GF-D8 (cell line): ENCODE results near the gene PRDM16.

ENCODE experiments used
- DNase-seq: peaks from one replicate; lab custom pipeline; 2025; lab: John Stamatoyannopoulos, UW

Gene PRDM16

GRCh38 chr1:3141129-3141528 is 72.1 kb downstream of the PRDM16 start:
- no peak for DNase-seq

GRCh38 chr1:3141836-3142235 is 72.8 kb downstream of the PRDM16 start:
- DNase-seq, result no peak

DNA sequence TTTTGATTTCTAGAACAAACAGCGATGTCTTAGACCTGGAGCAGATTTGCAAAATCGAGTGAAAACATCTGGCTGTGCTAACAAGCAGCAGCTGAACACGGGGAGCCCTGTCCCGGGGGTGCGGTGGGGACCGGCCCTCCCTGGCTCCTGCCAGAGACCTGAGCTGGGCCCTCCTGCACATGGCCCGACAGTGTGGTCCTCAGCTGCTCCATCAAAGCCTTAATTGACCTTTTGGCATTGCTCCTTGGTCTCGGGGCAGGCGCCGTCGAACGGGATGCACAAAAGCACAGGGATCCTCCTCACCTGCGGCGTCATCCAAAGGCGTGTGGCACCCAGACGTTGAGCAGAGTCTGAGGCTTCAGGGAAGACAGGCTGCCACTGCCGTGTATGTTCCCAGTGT is 73.2 kb downstream of the PRDM16 start:
- no peak for DNase-seq

DNA sequence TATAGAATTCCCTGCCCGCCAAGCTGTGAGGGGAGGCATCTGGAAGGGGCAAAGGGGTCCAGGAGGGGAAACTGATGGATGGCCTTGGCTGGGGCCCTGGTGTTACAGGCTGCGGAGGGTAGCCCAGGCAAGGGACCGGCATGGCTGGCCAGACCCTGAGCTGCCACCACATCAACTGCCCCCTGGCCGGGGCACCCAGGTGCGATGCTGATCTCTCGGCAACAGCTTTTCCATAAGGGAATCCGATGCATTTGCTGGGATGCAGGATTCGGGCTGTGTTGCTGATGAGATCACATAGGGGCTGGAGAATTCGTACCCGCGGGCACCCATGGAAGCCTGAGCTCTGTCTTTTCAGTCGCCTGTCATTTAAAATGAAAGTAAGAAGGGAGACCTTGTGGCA is 73.7 kb downstream of the PRDM16 start:
- DNase-seq, result no peak

DNA sequence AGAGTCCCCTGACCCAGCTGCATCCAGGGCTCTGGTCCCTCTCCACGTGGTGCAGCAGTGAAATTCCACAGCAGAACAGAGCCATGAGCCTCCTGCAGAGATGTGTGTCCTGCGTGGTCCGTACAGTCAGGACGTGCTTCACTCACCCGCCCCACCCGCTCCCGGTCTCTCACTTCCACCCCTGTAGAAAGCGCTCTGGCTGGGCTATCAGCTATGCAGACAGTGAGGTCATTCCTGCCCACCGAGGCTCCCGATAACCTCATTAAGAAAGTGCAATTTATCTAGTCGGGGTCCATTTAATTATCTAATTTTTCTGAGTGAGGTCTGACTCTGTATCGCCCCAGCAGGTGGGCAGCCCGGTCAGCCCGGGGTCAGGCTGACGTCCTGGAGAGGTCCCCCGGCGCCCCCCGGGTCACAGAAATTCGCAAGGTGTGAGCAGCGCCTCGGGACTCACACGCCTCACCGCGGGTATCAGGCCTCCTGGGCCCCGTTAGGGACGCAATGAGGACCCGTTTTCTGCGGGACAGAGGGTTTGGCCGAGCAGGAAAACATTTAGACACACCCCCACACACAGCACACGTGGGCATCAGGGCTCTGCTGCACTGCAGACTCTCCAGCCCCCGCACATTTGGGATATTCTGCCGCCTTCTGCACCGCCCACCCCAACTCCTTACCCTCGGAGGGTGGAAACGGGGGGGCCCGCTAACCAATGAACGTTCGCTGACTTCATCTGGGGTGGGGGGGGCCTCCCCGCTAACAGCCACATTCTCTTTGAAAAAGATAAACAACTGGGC is 76.7 kb downstream of the PRDM16 start:
- DNase-seq, result no peak

DNA sequence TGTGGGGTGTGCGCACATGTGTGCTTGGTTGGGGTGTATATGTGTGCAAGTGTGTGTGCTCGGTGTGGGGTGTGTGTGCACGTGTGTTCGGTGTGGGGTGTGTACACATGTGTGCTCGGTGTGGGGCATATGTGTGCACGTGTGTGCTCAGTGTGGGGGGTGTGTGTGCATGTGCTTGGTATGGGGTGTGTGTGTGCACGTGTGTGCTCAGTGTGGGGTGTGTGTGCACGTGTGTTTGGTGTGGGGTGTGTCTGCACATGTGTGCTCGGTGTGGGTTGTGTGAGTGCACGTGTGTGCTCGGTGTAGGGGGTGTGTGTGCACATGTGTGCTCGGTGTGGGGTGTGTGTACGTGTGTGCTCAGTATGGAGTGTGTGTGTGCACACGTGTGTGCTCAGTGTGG is 77.5 kb downstream of the PRDM16 start:
- no peak for DNase-seq

DNA sequence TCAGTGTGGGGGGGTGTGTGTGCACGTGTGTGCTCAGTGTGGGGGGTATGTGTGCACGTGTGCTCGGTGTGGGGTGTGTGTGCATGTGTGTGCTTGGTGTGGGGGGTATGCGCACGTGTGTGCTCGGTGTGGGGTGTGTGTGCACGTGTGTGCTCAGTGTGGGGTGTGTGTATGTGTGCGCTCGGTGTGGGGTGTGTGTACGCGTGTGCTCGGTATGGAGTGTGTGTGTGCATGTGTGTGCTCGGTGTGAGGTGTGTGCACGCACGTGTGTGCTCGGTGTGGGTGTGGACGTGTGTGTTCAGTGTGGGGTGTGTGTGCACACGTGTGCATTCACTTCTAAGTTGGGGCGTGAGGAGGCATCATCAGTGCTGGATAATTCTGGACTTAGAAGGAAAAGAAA is 77.9 kb downstream of the PRDM16 start:
- no peak for DNase-seq

- DNase-seq, result no peak
Observed at GRCh38 chr1:3148171-3148570, 79.2 kb downstream of the PRDM16 start.

GRCh38 chr1:3149277-3149676 is 80.3 kb downstream of the PRDM16 start:
- no peak for DNase-seq

- DNase-seq, result no peak
Observed at GRCh38 chr1:3151456-3151855, 82.5 kb downstream of the PRDM16 start.

- no peak for DNase-seq
Observed at GRCh38 chr1:3152143-3152542, 83.1 kb downstream of the PRDM16 start.

DNA sequence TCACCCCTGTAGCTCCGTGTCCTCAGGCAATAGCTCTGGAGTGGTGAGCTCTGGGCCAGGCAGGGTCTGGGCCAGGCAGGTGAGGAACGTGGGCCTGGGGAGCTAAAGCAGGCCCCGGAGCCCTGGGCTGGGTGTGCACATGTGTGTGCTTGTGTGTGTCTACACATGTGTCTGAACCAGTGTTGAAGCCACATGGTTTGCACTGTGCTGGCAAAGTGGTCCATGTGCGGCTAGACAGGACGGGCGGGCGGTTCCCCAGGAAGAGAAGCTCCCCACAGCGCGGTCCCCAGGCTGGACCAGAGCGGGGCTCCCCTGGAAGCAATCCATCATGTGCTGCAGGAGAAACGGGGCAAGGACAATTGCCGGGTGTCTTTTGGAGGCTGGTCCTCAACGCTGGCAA is 84.2 kb downstream of the PRDM16 start:
- DNase-seq, result no peak

DNA sequence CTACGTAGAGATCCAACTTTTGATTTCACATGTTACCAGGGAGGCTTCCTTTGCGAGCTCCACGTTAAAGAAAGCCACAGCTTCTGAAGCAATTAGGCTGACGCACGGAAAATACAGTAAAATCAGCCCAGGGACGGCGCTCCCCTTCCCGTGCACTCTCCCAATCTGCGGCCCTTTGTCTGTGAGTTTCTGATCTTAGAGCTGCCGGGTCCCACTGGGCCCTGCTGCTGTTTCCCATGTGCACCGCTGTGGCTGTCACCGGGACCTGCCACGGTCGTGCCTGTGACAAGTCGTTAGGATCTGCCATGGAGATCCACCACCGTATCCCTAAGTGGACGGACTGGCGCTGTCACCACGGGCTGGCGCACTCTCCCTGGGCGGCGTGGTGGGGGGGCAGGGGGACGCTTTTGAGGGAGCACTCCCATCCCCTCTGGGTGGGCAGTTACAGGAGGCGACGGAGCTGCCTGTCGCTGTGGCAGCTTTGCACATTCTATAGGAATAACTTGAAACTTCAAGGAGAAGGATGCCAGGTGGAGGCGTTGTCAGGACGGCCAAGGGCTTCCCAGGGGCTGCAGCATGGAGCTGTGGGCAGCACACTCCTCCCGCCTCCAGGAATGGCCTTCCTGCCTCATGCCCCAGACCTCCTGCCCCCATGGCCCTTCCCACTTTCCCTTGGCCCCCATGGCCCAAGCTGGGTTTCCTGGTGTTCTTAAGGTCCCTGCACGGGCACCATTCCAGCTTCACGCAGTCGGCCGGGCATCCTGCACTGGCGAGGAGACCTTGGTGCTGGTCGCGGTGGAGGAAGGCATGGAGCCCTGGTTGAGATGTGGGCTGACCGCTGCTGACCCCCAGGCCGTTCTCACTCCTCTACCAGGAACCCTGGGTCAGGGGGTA is 85.1 kb downstream of the PRDM16 start:
- DNase-seq, result no peak

DNA sequence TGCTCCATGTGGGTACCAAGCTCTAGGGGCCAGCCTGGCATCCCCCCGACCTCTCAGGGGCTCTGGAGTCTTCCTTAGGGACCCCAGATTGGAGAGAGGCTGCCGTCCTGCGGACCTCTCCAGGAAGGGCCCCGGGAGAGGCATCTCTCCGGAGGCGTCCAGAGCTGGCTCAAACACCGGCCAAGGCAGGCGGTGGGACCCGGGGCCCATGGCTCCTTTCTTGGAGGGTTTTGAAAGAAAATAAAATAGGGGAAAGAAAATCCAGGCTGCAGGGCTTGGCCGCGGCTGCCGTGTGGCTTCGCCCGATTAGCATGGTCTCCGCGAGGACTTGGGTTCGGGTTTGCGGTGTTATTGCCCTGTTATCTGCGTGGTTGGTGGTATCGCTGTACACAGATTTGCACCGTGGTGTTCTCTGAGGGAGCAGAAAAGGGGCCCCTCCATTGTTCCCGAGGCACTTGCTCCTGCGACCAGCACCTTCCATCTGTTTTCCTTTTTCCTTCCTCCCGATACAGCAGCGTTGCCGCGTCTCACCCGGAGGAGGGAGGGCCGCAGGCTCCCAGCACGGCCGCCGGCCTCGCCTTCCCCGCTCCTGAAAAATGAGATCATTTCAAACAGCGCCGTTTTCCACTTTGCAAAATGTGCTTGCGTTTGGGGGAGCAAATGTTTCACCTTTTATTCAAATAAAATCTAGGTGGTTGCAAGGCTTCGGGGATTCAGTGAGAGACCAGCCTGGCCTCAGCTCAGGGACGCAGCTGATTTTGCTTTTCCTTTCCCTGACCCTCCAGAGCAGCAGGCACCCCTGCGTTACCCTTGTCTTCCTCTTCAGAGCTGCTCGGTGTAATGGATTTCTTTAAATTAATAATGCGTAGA is 86.3 kb downstream of the PRDM16 start:
- DNase-seq, result no peak

GRCh38 chr1:3155926-3156220 is 86.9 kb downstream of the PRDM16 start:
- DNase-seq, result no peak

DNA sequence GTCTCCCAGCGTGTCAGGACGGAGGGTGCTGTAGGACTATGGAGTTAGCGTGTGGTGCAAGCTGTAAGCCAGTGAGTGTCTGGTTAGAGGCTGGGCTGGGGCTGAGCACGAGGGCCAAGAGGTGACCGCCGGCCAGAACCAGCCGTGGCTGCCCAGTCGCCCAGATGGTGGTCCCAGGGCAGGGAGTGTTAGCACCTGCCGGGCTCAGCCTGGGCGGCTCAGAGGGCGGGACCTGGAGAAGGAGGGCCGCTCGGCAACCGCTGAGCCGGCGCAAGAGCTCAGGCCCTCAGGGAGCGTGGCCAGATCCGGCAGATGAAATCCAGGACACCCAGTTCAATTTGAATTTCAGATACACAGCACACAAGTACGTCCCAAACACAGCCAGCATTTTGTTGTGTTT is 87.9 kb downstream of the PRDM16 start:
- no peak for DNase-seq

- DNase-seq, result no peak
Observed at GRCh38 chr1:3158347-3158746, 89.3 kb downstream of the PRDM16 start.

- DNase-seq, result peak; percentile 2
Observed at GRCh38 chr1:3159121-3159520, 90.1 kb downstream of the PRDM16 start.

DNA sequence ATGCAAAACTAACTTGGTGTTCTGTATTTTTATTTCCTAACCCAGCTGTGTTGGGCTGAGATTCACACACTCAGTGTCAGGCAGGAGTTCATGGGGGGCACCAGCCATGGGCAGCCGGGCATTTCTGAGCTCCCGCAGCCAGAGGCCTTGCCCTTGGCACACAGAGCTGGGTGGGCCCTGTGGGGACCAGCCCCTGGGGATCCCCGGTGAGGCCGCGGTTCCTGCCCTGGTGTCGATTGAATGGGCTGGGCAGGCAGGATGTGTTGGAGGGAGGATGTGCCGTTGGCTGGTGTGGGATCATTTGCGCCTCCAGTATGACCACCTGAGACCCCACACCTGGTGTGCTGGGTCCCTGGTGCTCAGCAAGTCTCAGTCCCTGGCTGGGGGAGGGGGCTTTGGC is 91.0 kb downstream of the PRDM16 start:
- no peak for DNase-seq

DNA sequence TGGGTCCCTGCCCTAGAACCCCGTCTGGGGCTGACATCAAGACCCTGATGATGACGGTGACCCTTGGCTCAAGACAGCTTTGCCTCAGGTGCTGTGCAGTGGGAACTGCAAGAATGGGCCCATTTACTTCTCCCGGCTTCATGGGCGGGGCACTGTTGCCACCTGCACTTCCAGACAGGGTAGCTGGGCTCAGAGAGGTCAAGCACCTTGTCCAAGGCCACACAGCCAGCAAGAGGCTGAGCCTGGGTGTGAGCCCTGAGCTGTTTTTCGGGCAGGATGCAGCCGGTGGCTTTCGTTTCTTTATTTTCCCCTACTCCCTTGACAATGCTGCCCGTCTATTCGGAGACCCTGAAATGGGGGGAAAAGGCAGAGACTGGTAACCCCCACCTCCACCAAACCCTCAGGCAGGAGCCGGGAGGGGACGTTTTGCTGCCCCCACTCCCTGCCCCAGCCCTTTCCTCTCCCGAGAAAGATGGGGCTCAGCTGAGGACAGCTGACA is 91.7 kb downstream of the PRDM16 start:
- DNase-seq, result no peak

GRCh38 chr1:3161176-3161840 is 92.3 kb downstream of the PRDM16 start:
- DNase-seq, result no peak
